H1 (cell line): ENCODE measurements around the gene KCNE5. TPM values are rescaled to one million over a fixed set of nuclear protein-coding genes. Genes with fewer than 3 reads are reported as not detected.

ENCODE experiments used
- CTCF ChIA-PET: fragments of 300-600 bp; sonication (Branson Sonifier 250); formaldehyde crosslinking; loops from one replicate; lab custom pipeline; 2021; ENCODE audit not compliant: partially characterized antibody; lab: Charles Lee
- POLR2A ChIA-PET: fragments of 300-600 bp; sonication (Branson Sonifier 250); formaldehyde crosslinking; loops from one replicate; lab custom pipeline; 2021; ENCODE audit warnings: inconsistent platforms; ENCODE audit not compliant: partially characterized antibody; lab: Charles Lee
- DNase-seq, 2 experiments: peaks; one replicate each; pipeline versions ENCODE4 v3.0.0 to v3.0.0-alpha.2; 2010 to 2022; ENCODE audit warnings: low spot score in 2 of 2, low read depth in 1 of 2, mixed read lengths in 1 of 2
- FAIRE-seq: peaks from 2 replicates; lab custom pipeline; 2011; peaks lifted over from hg19 to GRCh38; lab: Jason Lieb, UNC
- H2AFZ ChIP-seq: 2 replicates; pipeline ENCODE4 v1.8.1; 2012; ENCODE audit warnings: low read length, inconsistent platforms
- H2AK5ac ChIP-seq: 2 replicates; pipeline ENCODE4 v1.6.1; 2013; ENCODE audit warnings: low read depth, low read length
- H2BK120ac ChIP-seq: replicated peaks from 2 replicates; pipeline ENCODE3; 2013; ENCODE audit warnings: low read depth, low read length, inconsistent platforms
- H2BK12ac ChIP-seq: 2 replicates; pipeline ENCODE4 v1.6.1; 2013; ENCODE audit warnings: low read depth, low read length
- H2BK15ac ChIP-seq: 2 replicates; pipeline ENCODE4 v1.6.1; 2013; ENCODE audit warnings: low read length
- H2BK20ac ChIP-seq: 2 replicates; pipeline ENCODE4 v1.6.1; 2013; ENCODE audit warnings: low read length
- H2BK5ac ChIP-seq: 2 replicates; pipeline ENCODE4 v1.6.1; 2013; ENCODE audit warnings: low read depth, low read length
- H3K14ac ChIP-seq: 2 replicates; pipeline ENCODE4 v1.6.1; 2013; ENCODE audit warnings: inconsistent platforms; ENCODE audit not compliant: insufficient read length
- H3K18ac ChIP-seq: 2 replicates; pipeline ENCODE4 v1.6.1; 2013; ENCODE audit warnings: low read length; ENCODE audit errors: extremely low read depth
- H3K23ac ChIP-seq: 2 replicates; pipeline ENCODE4 v1.6.1; 2013; ENCODE audit warnings: inconsistent platforms; ENCODE audit not compliant: insufficient read length
- H3K23me2 ChIP-seq: 2 replicates; pipeline ENCODE4 v1.6.1; 2013; ENCODE audit warnings: low read depth, low read length
- H3K27ac ChIP-seq: 2 replicates; pipeline ENCODE4 v1.6.1; 2011; ENCODE audit warnings: low read depth, low read length, inconsistent platforms
- H3K27me3 ChIP-seq, 4 experiments: replicated peaks in 1 of 4; 1 replicate in 1 of 4; 2 replicates in 3 of 4; pipeline versions ENCODE4 v1.6.1 to v1.8.1; 2011 to 2013; ENCODE audit warnings: low read length in 3 of 4, mild to moderate bottlenecking in 3 of 4, inconsistent platforms in 2 of 4, mixed read lengths in 2 of 4, moderate library complexity in 1 of 4; ENCODE audit not compliant: control insufficient read depth in 3 of 4, insufficient read depth in 3 of 4; ENCODE audit errors: extremely low read depth in 1 of 4
- H3K36me3 ChIP-seq, 4 experiments: 2 replicates each; pipeline versions ENCODE4 v1.6.1 to v1.8.1; 2011 to 2013; ENCODE audit warnings: mild to moderate bottlenecking in 4 of 4, low read length in 3 of 4, moderate library complexity in 2 of 4, control low read depth in 1 of 4, inconsistent platforms in 1 of 4; ENCODE audit not compliant: insufficient read depth in 4 of 4, control insufficient read depth in 2 of 4
- H3K4ac ChIP-seq: replicated peaks from 2 replicates; pipeline ENCODE3; 2013; ENCODE audit warnings: low read length, low read depth, mixed read lengths, inconsistent platforms; ENCODE audit not compliant: insufficient read length
- H3K4me1 ChIP-seq, 4 experiments: replicated peaks in 1 of 4; 1 replicate in 1 of 4; 2 replicates in 3 of 4; pipeline versions ENCODE4 v1.6.1 to v1.8.1; 2011 to 2013; ENCODE audit warnings: low read length in 3 of 4, inconsistent platforms in 2 of 4, mixed read lengths in 1 of 4; ENCODE audit not compliant: insufficient read depth in 4 of 4, control insufficient read depth in 3 of 4
- H3K4me2 ChIP-seq, 2 experiments: 2 replicates each; pipeline versions ENCODE4 v1.6.1 to v1.8.1; 2011 to 2013; ENCODE audit warnings: low read depth in 2 of 2, low read length in 2 of 2, control low read depth in 1 of 2, inconsistent platforms in 1 of 2, mild to moderate bottlenecking in 1 of 2; ENCODE audit not compliant: insufficient read depth in 1 of 2
- H3K4me3 ChIP-seq, 4 experiments: fragments of 200-600, 300-600 bp in 1 of 4; sonication (generic), shearing (Covaris generic), sonication (Bioruptor Twin) in 1 of 4; 2 replicates each; pipeline versions ENCODE4 v1.5.1 to v1.8.1; 2011 to 2016; ENCODE audit warnings: low read length in 4 of 4, low read depth in 3 of 4, control low read depth in 2 of 4, inconsistent platforms in 2 of 4, mild to moderate bottlenecking in 2 of 4, mixed read lengths in 1 of 4, moderate library complexity in 1 of 4; ENCODE audit not compliant: insufficient read depth in 2 of 4; ENCODE audit errors: extremely low read depth in 1 of 4
- H3K56ac ChIP-seq: replicated peaks from 2 replicates; pipeline ENCODE3; 2013; ENCODE audit warnings: low read depth, mild to moderate bottlenecking, mixed read lengths, low read length, inconsistent platforms; ENCODE audit not compliant: insufficient read length
- H3K79me1 ChIP-seq: 2 replicates; pipeline ENCODE4 v1.6.1; 2013; ENCODE audit warnings: low read depth, low read length, control low read depth
- H3K79me2 ChIP-seq, 2 experiments: 2 replicates each; pipeline versions ENCODE4 v1.6.1 to v1.8.1; 2012 to 2013; ENCODE audit warnings: low read length in 2 of 2, mild to moderate bottlenecking in 2 of 2, inconsistent platforms in 1 of 2; ENCODE audit not compliant: insufficient read depth in 2 of 2, control insufficient read depth in 1 of 2
- H3K9ac ChIP-seq, 4 experiments: replicated peaks in 1 of 4; 1 replicate in 1 of 4; 2 replicates in 3 of 4; pipeline versions ENCODE4 v1.6.1 to v1.8.1; 2011 to 2013; ENCODE audit warnings: low read depth in 3 of 4, low read length in 3 of 4, control low read depth in 2 of 4, mild to moderate bottlenecking in 2 of 4, moderate library complexity in 2 of 4, inconsistent platforms in 1 of 4; ENCODE audit errors: extremely low read depth in 1 of 4
- H3K9me3 ChIP-seq, 2 experiments: 2 replicates each; pipeline versions ENCODE4 v1.6.1 to v1.8.1; 2012 to 2013; ENCODE audit warnings: mild to moderate bottlenecking in 2 of 2, moderate library complexity in 2 of 2, control low read depth in 1 of 2, inconsistent platforms in 1 of 2, low read depth in 1 of 2, low read length in 1 of 2, mixed read lengths in 1 of 2; ENCODE audit not compliant: insufficient read depth in 2 of 2
- H4K20me1 ChIP-seq, 2 experiments: replicated peaks in 1 of 2; 2 replicates each; pipeline versions ENCODE3 to v1.8.1; 2011 to 2013; ENCODE audit warnings: inconsistent platforms in 2 of 2, low read length in 2 of 2, mild to moderate bottlenecking in 1 of 2; ENCODE audit not compliant: insufficient read depth in 2 of 2, control insufficient read depth in 1 of 2
- H4K5ac ChIP-seq: 2 replicates; pipeline ENCODE4 v1.6.1; 2013; ENCODE audit warnings: low read length, low read depth, mixed read lengths, inconsistent platforms; ENCODE audit not compliant: insufficient read length
- H4K8ac ChIP-seq: 2 replicates; pipeline ENCODE4 v1.8.0; 2013; ENCODE audit warnings: mild to moderate bottlenecking, moderate library complexity, low read length, inconsistent platforms; ENCODE audit not compliant: insufficient read depth; ENCODE audit errors: extremely low read depth
- H4K91ac ChIP-seq: replicated peaks from 2 replicates; pipeline ENCODE3; 2013; ENCODE audit warnings: low read length, mixed read lengths, inconsistent platforms; ENCODE audit not compliant: insufficient read length
- CBX5 ChIP-seq: fragments of 300-800, 300-1000 bp; sonication (generic); IDR thresholded peaks from 2 replicates; pipeline ENCODE4 v1.7.1; 2016; ENCODE audit warnings: antibody characterized with exemption, low read length, low read depth
- CHD1 ChIP-seq: IDR thresholded peaks from 2 replicates; pipeline ENCODE4 v1.6.1; 2012; ENCODE audit warnings: low read depth, low read length, improper control_type of control experiment
- CTBP2 ChIP-seq: IDR thresholded peaks from 2 replicates; pipeline ENCODE4 v1.7.0; 2011; ENCODE audit warnings: borderline replicate concordance, mild to moderate bottlenecking, moderate library complexity, mixed read lengths, low read length; ENCODE audit not compliant: insufficient read depth, insufficient read length
- EGR1 ChIP-seq: IDR thresholded peaks from 2 replicates; pipeline ENCODE4 v1.6.1; 2011; ENCODE audit warnings: low read depth, low read length, borderline replicate concordance
- FOSL1 ChIP-seq: IDR thresholded peaks from 2 replicates; pipeline ENCODE4 v1.6.1; 2011; ENCODE audit warnings: mild to moderate bottlenecking, low read depth, low read length, moderate library complexity; ENCODE audit not compliant: insufficient read depth
- HDAC2 ChIP-seq, 2 experiments: fragments of 300-600 bp in 1 of 2; sonication (generic) in 1 of 2; IDR thresholded peaks; 2 replicates each; pipeline ENCODE4 v1.6.1; 2011 to 2012; ENCODE audit warnings: low read depth in 2 of 2, low read length in 2 of 2, mild to moderate bottlenecking in 2 of 2, moderate library complexity in 2 of 2, borderline replicate concordance in 1 of 2, inconsistent platforms in 1 of 2
- KDM1A ChIP-seq: fragments of 200-600, 300-600 bp; sonication (generic); IDR thresholded peaks from 2 replicates; pipeline ENCODE4 v1.7.1; 2016; ENCODE audit warnings: mild to moderate bottlenecking, low read length, borderline replicate concordance
- MAFK ChIP-seq: IDR thresholded peaks from 2 replicates; pipeline ENCODE4 v1.6.1; 2012; ENCODE audit warnings: low read depth, mild to moderate bottlenecking, improper control_type of control experiment, low read length
- SAP30 ChIP-seq: fragments of 300-600 bp; sonication (generic); IDR thresholded peaks from 2 replicates; pipeline ENCODE4 v1.7.1; 2012; ENCODE audit warnings: low read length, moderate library complexity, mild to moderate bottlenecking, inconsistent platforms; ENCODE audit not compliant: insufficient read depth, insufficient replicate concordance
- SUZ12 ChIP-seq: fragments of 200-600 bp; sonication (generic); IDR thresholded peaks from 2 replicates; pipeline ENCODE4 v1.6.1; 2012; ENCODE audit warnings: mild to moderate bottlenecking, inconsistent platforms, low read length, moderate library complexity, mixed read lengths
- TBP ChIP-seq: IDR thresholded peaks from 2 replicates; pipeline ENCODE4 v1.6.1; 2011; ENCODE audit warnings: low read depth, low read length, improper control_type of control experiment
- USF2 ChIP-seq: IDR thresholded peaks from 2 replicates; pipeline ENCODE4 v1.6.1; 2011; ENCODE audit warnings: low read length, improper control_type of control experiment
- ZNF274 ChIP-seq: IDR thresholded peaks from 2 replicates; pipeline ENCODE4 v1.7.0; 2012; ENCODE audit warnings: low read length, borderline replicate concordance; ENCODE audit errors: extremely low read depth
- WGBS, 2 experiments: shearing (Covaris generic) in 1 of 2; methylation state at CpG; one replicate each; pipeline versions ENCODE4 v1.1.6 to v1.1.7; 2013 to 2015; ENCODE audit warnings: low lambda C conversion rate in 2 of 2, mixed read lengths in 2 of 2, inconsistent platforms in 1 of 2, low coverage in 1 of 2, missing lambda C conversion rate in 1 of 2; ENCODE audit not compliant: insufficient replicate concordance in 2 of 2, insufficient coverage in 1 of 2, insufficient read length in 1 of 2; ENCODE audit errors: extremely low coverage in 1 of 2, missing lambda C conversion rate in 1 of 2; 5-methylcytosine and 5-hydroxymethylcytosine counted together
- polyA plus RNA-seq, 7 experiments: library from polyadenylated mRNA; depleted of rRNA in 3 of 7; stranded (reverse) in 5 of 7; unstranded in 2 of 7; fragments of >200 nt in 5 of 7; fragments of 200-250 nt in 2 of 7; gene quantifications; 1 replicate in 5 of 7; 2 replicates in 1 of 7; 4 replicates in 1 of 7; pipeline versions ENCODE4 v1.2.1 to v1.2.3, GENCODE V29; 2011 to 2013; ENCODE audit warnings: missing spikeins in 2 of 7, mixed read lengths in 2 of 7
- total RNA-seq: library from RNA; stranded (reverse); fragmentation: NEBNext Ultra II Directional; extraction: Animal tissue kit (Norgen Biotek cat#: 25700); gene quantifications from 2 replicates; pipeline ENCODE4 v1.2.1, GENCODE V29; 2021

Gene KCNE5
- total and polyA plus RNA-seq, 2 of the 8 experiments (the other 6 are each of a cell fraction or from before 2014, with no cell fraction given): 3.6 to 5.9 TPM

- H3K79me2 ChIP-seq: no peaks in the 10 kb centered on the region
- H3K79me1 ChIP-seq: no peaks in the 10 kb centered on the region
- H3K14ac ChIP-seq: no peak overlapping the region
- no peaks in the 10 kb centered on the region for H4K20me1 ChIP-seq
- POLR2A ChIA-PET: no interaction called here
- no peaks in the 10 kb centered on the region for H3K23me2 ChIP-seq
- no peak overlapping the region for H2BK20ac ChIP-seq
- H2BK12ac ChIP-seq: no peak overlapping the region
- H3K27ac ChIP-seq: no peak overlapping the region
- no peak overlapping the region for H3K56ac ChIP-seq
- WGBS, 2 experiments: 56% methylated on average over 1 of the region's 1 CpG; no CpG with 5 or more reads in 1 of the 2 experiments
- no peaks in the 10 kb centered on the region for H3K36me3 ChIP-seq
- no peak overlapping the region for H3K18ac ChIP-seq
- H3K27me3 ChIP-seq: no peaks in the 10 kb centered on the region
- no peak overlapping the region for H4K8ac ChIP-seq
- H3K9me3 ChIP-seq: no peaks in the 10 kb centered on the region
- CTCF ChIA-PET: no interaction called here
- H3K9ac ChIP-seq: no peak overlapping the region
- H2BK15ac ChIP-seq: no peak overlapping the region
- no peak overlapping the region for H4K91ac ChIP-seq
- H3K4me2 ChIP-seq: no peak overlapping the region
- no peak overlapping the region for H2AFZ ChIP-seq
- H2BK5ac ChIP-seq: no peak overlapping the region
- no peak overlapping the region for H2BK120ac ChIP-seq
- H3K4me1 ChIP-seq: no peaks in the 10 kb centered on the region
- FAIRE-seq (no peak), DNase-seq (no peak)
- H3K23ac ChIP-seq: no peak overlapping the region
- H2AK5ac ChIP-seq: no peak overlapping the region
- no peak overlapping the region for H4K5ac ChIP-seq
- no peak overlapping the region for H3K4ac ChIP-seq
- no peak overlapping the region for H3K4me3 ChIP-seq
- no peak for TF ChIP-seq CTBP2
- no peak for TF ChIP-seq HDAC2 (IDR thresholded peaks at IDR 0.05; ENCODE audit: borderline replicate concordance in 1 of 2, low read depth in 2 of 2, low read length in 2 of 2)
- no peak for TF ChIP-seq CBX5
- TF ChIP-seq MAFK: no peak
- TF ChIP-seq KDM1A: no peak
- no peak for TF ChIP-seq FOSL1
- no peak for TF ChIP-seq EGR1
- no peak for TF ChIP-seq SAP30
- TF ChIP-seq SUZ12: no peak
- no peak for TF ChIP-seq TBP
- TF ChIP-seq ZNF274: no peak
- no peak for TF ChIP-seq CHD1
- TF ChIP-seq USF2: no peak
Observed at GRCh38 chrX:109578916-109579315, 46.1 kb downstream of the KCNE5 start.
